GM12878 (cell line): Measurements from ENCODE around the gene NSD2.

Experiments
- CHD2 ChIP-seq: IDR thresholded peaks from 2 replicates; pipeline ENCODE4 v1.6.1; 2011; ENCODE audit warnings: low read depth, low read length, improper control_type of control experiment, borderline replicate concordance
- EP300 ChIP-seq, 2 experiments: fragments of 150-350 bp in 1 of 2; IDR thresholded peaks; 2 replicates each; pipeline ENCODE4 v1.6.1; 2011 to 2012; ENCODE audit warnings: low read depth in 2 of 2, low read length in 2 of 2, borderline replicate concordance in 1 of 2, improper control_type of control experiment in 1 of 2, inconsistent platforms in 1 of 2; ENCODE audit not compliant: control insufficient read depth in 1 of 2
- ESRRA ChIP-seq: IDR thresholded peaks from 2 replicates; pipeline ENCODE4 v1.6.1; 2012; ENCODE audit warnings: mild to moderate bottlenecking, low read length, improper control_type of control experiment
- ETV6 ChIP-seq, 2 experiments: fragments of 450-650 bp in 1 of 2; IDR thresholded peaks in 1 of 2; conservative IDR thresholded peaks in 1 of 2; 2 replicates each; pipeline ENCODE4 v1.6.1; 2014; ENCODE audit warnings: antibody characterized with exemption in 1 of 2, borderline replicate concordance in 1 of 2, low read depth in 1 of 2, mild to moderate bottlenecking in 1 of 2, moderate library complexity in 1 of 2
- GABPA ChIP-seq: IDR thresholded peaks from 2 replicates; pipeline ENCODE4 v1.6.1; 2014; ENCODE audit warnings: antibody characterized with exemption, low read depth, mild to moderate bottlenecking, inconsistent platforms
- NFIC ChIP-seq: IDR thresholded peaks from 2 replicates; pipeline ENCODE4 v1.6.1; 2012; ENCODE audit warnings: low read depth, mild to moderate bottlenecking, inconsistent platforms, low read length, moderate library complexity
- PAX8 ChIP-seq: fragments of 450-650 bp; IDR thresholded peaks from 2 replicates; pipeline ENCODE4 v1.6.1; 2017; ENCODE audit warnings: mild to moderate bottlenecking, moderate library complexity
- SUZ12 ChIP-seq: fragments of 200-600 bp; sonication (generic); IDR thresholded peaks from one replicate; pipeline ENCODE4 v1.6.1; 2018; ENCODE audit warnings: antibody characterized with exemption, mild to moderate bottlenecking; ENCODE audit not compliant: unreplicated experiment
- TAF1 ChIP-seq: IDR thresholded peaks from 2 replicates; pipeline ENCODE4 v1.6.1; 2011; ENCODE audit warnings: mild to moderate bottlenecking, low read depth, low read length, borderline replicate concordance
- YBX1 ChIP-seq: fragments of 450-650 bp; IDR thresholded peaks from 2 replicates; pipeline ENCODE4 v1.6.1; 2016; ENCODE audit warnings: antibody characterized with exemption
- TF ChIP-seq, protein P1 (sequence below), 3 experiments: IDR thresholded peaks in 2 of 3; conservative IDR thresholded peaks in 1 of 3; 2 replicates each; pipeline ENCODE4 v1.5.1; 2011; ENCODE audit warnings: low read depth in 3 of 3, low read length in 3 of 3, mild to moderate bottlenecking in 3 of 3, control low read depth in 2 of 3, moderate library complexity in 2 of 3, inconsistent platforms in 1 of 3, mixed read lengths in 1 of 3; ENCODE audit not compliant: control insufficient read depth in 2 of 3, insufficient read depth in 1 of 3; ENCODE audit errors: extremely low read depth in 1 of 3
- TF ChIP-seq, protein P2 (sequence below): IDR thresholded peaks from 2 replicates; pipeline ENCODE4 v1.6.1; 2011; ENCODE audit warnings: mild to moderate bottlenecking, low read depth, low read length, moderate library complexity; ENCODE audit not compliant: insufficient replicate concordance
- TF ChIP-seq, protein P3 (sequence below): IDR thresholded peaks from 2 replicates; pipeline ENCODE4 v1.6.1; 2012; ENCODE audit warnings: low read depth, low read length, improper control_type of control experiment
- TF ChIP-seq, protein P4 (sequence below): fragments of 450-650 bp; IDR thresholded peaks from 2 replicates; pipeline ENCODE4 v1.6.1; 2017; ENCODE audit warnings: borderline replicate concordance

DNA sequence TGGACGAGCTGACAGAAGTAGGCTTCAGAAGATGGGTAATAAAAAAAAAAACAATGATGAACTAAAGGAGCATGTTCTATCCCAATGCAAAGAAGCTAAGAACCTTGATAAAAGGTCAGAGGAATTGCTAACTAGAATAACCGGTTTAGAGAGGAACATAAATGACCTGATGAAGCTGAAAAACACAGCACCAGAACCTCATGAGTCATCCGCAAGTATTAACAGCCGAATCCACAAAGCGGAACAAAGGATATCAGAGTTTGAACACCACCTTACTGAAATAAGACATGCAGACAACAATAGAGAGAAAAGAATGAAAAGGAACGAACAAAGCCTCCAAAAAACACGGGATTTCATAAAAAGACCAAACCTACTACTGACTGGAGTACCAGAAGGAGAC lies 127.1 kb downstream of the NSD2 start:
- TF ChIP-seq SUZ12 (no peak), ESRRA (no peak), CHD2 (no peak), YBX1 (no peak), ETV6 (conservative IDR thresholded peaks at IDR 0.05 in 1 of 2, IDR thresholded peaks at IDR 0.05 in 1 of 2; ENCODE audit: borderline replicate concordance in 1 of 2, low read depth in 1 of 2) (no peak), TAF1 (no peak), NFIC (no peak), EP300 (IDR thresholded peaks at IDR 0.05; ENCODE audit: borderline replicate concordance in 1 of 2, control insufficient read depth in 1 of 2, low read depth in 2 of 2, low read length in 2 of 2) (no peak), PAX8 (no peak), GABPA (no peak)
- TF ChIP-seq, protein P1, sequence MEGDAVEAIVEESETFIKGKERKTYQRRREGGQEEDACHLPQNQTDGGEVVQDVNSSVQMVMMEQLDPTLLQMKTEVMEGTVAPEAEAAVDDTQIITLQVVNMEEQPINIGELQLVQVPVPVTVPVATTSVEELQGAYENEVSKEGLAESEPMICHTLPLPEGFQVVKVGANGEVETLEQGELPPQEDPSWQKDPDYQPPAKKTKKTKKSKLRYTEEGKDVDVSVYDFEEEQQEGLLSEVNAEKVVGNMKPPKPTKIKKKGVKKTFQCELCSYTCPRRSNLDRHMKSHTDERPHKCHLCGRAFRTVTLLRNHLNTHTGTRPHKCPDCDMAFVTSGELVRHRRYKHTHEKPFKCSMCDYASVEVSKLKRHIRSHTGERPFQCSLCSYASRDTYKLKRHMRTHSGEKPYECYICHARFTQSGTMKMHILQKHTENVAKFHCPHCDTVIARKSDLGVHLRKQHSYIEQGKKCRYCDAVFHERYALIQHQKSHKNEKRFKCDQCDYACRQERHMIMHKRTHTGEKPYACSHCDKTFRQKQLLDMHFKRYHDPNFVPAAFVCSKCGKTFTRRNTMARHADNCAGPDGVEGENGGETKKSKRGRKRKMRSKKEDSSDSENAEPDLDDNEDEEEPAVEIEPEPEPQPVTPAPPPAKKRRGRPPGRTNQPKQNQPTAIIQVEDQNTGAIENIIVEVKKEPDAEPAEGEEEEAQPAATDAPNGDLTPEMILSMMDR (IDR thresholded peaks at IDR 0.05 in 2 of 3, conservative IDR thresholded peaks at IDR 0.05 in 1 of 3; ENCODE audit: control insufficient read depth in 2 of 3, extremely low read depth in 1 of 3, insufficient read depth in 1 of 3, low read depth in 3 of 3, low read length in 3 of 3): no peak
- TF ChIP-seq, protein P2, sequence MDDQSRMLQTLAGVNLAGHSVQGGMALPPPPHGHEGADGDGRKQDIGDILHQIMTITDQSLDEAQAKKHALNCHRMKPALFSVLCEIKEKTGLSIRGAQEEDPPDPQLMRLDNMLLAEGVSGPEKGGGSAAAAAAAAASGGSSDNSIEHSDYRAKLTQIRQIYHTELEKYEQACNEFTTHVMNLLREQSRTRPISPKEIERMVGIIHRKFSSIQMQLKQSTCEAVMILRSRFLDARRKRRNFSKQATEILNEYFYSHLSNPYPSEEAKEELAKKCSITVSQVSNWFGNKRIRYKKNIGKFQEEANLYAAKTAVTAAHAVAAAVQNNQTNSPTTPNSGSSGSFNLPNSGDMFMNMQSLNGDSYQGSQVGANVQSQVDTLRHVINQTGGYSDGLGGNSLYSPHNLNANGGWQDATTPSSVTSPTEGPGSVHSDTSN: no peak
- TF ChIP-seq, protein P3, sequence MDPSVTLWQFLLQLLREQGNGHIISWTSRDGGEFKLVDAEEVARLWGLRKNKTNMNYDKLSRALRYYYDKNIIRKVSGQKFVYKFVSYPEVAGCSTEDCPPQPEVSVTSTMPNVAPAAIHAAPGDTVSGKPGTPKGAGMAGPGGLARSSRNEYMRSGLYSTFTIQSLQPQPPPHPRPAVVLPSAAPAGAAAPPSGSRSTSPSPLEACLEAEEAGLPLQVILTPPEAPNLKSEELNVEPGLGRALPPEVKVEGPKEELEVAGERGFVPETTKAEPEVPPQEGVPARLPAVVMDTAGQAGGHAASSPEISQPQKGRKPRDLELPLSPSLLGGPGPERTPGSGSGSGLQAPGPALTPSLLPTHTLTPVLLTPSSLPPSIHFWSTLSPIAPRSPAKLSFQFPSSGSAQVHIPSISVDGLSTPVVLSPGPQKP: no peak
- TF ChIP-seq, protein P4, sequence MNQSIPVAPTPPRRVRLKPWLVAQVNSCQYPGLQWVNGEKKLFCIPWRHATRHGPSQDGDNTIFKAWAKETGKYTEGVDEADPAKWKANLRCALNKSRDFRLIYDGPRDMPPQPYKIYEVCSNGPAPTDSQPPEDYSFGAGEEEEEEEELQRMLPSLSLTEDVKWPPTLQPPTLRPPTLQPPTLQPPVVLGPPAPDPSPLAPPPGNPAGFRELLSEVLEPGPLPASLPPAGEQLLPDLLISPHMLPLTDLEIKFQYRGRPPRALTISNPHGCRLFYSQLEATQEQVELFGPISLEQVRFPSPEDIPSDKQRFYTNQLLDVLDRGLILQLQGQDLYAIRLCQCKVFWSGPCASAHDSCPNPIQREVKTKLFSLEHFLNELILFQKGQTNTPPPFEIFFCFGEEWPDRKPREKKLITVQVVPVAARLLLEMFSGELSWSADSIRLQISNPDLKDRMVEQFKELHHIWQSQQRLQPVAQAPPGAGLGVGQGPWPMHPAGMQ: no peak
